ENCODE data around the gene LDHD. TPM values are rescaled to one million over a fixed set of nuclear protein-coding genes. Genes with fewer than 3 reads are reported as not detected.
"Not testable (repeated sequence)": the region's sequence is repeated elsewhere in the genome, so short reads cannot be mapped to it uniquely, and the experiment has no call there.

Gene LDHD
- polyA plus RNA-seq, 1 experiment, result 0.71 TPM

DNA sequence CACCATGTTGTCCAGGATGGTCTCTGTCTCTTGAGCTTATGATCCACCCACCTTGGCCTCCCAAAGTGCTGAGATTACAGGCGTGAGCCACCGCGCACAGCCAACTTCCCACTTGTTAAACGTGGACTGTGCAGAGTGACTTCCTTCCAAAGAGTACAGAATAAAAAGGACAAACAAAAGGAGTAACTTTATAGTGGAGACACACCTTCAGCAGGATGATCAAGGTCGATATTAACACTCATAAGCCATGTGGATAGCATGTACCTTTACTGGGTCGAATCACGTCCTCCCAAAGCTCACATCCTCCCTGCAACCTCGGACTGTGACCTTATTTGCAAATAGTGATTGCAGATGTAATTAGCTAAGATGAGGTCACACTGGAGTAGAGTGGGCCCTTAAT, 21.7 kb upstream of the LDHD start:
- H3K36me3 ChIP-seq (ENCODE audit: control insufficient read depth, insufficient read depth, low read length), result no peaks in the 10 kb centered on the region

DNA sequence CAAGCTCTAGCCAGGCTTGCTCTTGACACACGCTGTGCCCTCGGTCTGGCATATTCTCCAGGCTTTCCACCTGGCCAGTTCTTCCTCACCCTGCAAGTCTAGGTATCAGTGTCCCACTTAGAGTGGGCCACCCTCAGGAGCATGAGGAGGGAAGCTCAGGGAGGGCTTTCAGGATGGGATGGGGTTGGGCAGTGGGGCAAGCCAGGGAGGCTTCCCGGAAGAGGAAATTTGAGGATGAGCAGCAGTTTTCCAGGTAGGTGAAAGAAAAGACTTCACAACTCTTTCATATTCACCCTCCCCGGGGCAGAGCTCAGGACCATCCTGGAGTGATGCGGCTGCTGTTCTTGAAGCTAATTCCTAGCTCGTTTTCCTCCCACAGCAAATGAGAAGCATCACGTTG, 14.5 kb upstream of the LDHD start:
- CTCF ChIA-PET, result interaction anchor here (1.8 to 2.4 kb wide), 3 partner anchors 14 to 318 kb away, joined by 4 to 10 read pairs (median 5); no protein-coding TSS in a partner anchor
- Histone ChIP-seq H3K36me3 (ENCODE audit: control insufficient read depth, insufficient read depth, low read length) (no peaks in the 10 kb centered on the region), H3K27me3 (ENCODE audit: control insufficient read depth, insufficient read depth, low read length) (peaks cover 3% of the 10 kb centered on the region), H3K4me3 (ENCODE audit: low read depth, low read length) (no peak overlapping the region)
- DNase-seq (ENCODE audit: low read depth), result no peak
- POLR2A ChIA-PET, result no interaction called here
- TF ChIP-seq, protein P1, sequence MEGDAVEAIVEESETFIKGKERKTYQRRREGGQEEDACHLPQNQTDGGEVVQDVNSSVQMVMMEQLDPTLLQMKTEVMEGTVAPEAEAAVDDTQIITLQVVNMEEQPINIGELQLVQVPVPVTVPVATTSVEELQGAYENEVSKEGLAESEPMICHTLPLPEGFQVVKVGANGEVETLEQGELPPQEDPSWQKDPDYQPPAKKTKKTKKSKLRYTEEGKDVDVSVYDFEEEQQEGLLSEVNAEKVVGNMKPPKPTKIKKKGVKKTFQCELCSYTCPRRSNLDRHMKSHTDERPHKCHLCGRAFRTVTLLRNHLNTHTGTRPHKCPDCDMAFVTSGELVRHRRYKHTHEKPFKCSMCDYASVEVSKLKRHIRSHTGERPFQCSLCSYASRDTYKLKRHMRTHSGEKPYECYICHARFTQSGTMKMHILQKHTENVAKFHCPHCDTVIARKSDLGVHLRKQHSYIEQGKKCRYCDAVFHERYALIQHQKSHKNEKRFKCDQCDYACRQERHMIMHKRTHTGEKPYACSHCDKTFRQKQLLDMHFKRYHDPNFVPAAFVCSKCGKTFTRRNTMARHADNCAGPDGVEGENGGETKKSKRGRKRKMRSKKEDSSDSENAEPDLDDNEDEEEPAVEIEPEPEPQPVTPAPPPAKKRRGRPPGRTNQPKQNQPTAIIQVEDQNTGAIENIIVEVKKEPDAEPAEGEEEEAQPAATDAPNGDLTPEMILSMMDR (IDR thresholded peaks at IDR 0.05; ENCODE audit: insufficient read depth, low read depth, low read length), result no peak

More for the DNA sequence above, 21.7 kb upstream of the LDHD start:
- no peaks in the 10 kb centered on the region for H3K27me3 ChIP-seq (ENCODE audit: control insufficient read depth, insufficient read depth, low read length)
- ChIA-PET CTCF (no interaction called here), POLR2A (interaction anchor here (0.6 kb wide), 1 partner anchor 20 kb away, joined by 3 read pairs; no protein-coding TSS in a partner anchor)
- no peak for DNase-seq (ENCODE audit: low read depth)
- no peak overlapping the region for H3K4me3 ChIP-seq (ENCODE audit: low read depth, low read length)
- TF ChIP-seq, protein P1 (IDR thresholded peaks at IDR 0.05; ENCODE audit: insufficient read depth, low read depth, low read length), result no peak

DNA sequence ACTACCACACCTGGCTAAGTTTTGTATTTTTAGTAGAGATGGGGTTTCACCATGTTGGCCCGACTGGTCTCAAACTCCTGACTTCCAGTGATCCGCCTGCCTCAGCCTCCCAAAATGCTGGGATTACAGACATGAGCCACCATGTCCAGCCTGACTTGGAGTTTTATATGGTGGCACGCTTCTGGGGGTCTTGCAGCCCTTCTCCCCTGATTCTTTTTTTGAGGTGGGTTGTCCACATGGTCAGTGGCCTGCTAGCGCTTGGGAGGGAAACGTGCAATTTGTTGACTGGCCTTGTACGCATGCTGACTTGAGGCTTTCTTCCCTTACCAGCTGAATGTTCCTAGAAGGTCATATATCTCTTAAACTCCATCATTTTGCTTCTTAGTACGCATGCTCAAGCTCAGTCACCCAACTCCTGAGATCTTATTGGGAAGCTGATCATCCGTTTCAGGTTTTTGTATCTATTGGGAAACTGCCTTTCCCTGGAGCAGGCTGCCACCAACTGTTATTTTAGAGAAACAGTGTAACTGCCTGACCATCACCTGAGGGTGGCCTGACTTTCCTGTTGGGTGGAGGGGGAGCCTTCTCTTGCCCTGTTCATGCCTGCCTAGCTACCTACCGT, 13.7 kb upstream of the LDHD start:
- Histone ChIP-seq H3K27me3 (ENCODE audit: control insufficient read depth, insufficient read depth, low read length) (peaks cover 3% of the 10 kb centered on the region), H3K36me3 (ENCODE audit: control insufficient read depth, insufficient read depth, low read length) (no peaks in the 10 kb centered on the region), H3K4me3 (ENCODE audit: low read depth, low read length) (no peak overlapping the region)
- DNase-seq (ENCODE audit: low read depth), result no peak
- ChIA-PET POLR2A (interaction anchor here (0.7 kb wide), 1 partner anchor 14 kb away, joined by 4 read pairs; the partner anchor contains the start of gene LDHD), CTCF (interaction anchor here (0.7 to 2.4 kb wide), 5 partner anchors 15 to 422 kb away, joined by 3 to 10 read pairs (median 4); no protein-coding TSS in a partner anchor)
- TF ChIP-seq, protein P1 (IDR thresholded peaks at IDR 0.05; ENCODE audit: insufficient read depth, low read depth, low read length), result 0 out of 2 replicates have a peak, but pooled peaks have one; percentile 6

DNA sequence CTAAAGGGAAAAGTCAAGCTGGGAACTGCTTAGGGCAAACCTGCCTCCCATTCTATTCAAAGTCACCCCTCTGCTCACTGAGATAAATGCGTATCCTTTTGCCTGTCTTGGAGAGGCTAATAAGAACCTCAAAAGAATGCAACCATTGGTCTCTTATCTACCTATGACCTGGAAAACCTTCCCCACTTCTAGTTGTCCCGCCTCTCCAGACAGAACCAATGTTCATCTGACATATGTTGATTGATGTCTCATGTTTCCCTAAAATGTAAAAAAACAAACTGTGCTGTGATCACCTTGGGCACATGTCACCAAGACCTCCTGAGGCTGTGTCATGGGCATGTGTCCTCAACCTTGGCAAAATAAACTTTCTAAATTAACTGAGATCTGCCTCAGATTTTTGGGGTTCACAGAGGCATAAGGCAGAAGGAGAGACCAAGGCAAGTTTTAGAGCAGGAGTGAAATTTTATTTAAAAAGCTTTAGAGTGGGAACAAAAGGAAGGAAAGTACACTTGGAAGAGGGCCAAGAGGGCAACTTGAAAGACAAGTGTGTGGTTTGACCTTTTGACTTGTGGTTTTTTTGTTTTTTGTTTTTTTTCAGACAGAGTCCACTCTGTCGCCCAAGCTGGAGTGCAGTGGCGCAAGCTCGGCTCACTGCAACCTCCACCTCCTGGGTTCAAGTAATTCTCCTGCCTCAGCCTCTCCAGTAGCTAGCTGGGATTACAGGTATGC, 13.0 kb upstream of the LDHD start:
- POLR2A ChIA-PET; H3K36me3 ChIP-seq (ENCODE audit: control insufficient read depth, insufficient read depth, low read length); H3K4me3 ChIP-seq (ENCODE audit: low read depth, low read length); H3K27me3 ChIP-seq (ENCODE audit: control insufficient read depth, insufficient read depth, low read length); DNase-seq (ENCODE audit: low read depth): not testable (repeated sequence)
- CTCF ChIA-PET, result interaction anchor here (0.7 to 2.4 kb wide), 4 partner anchors 16 to 421 kb away, joined by 3 to 10 read pairs (median 4); no protein-coding TSS in a partner anchor

DNA sequence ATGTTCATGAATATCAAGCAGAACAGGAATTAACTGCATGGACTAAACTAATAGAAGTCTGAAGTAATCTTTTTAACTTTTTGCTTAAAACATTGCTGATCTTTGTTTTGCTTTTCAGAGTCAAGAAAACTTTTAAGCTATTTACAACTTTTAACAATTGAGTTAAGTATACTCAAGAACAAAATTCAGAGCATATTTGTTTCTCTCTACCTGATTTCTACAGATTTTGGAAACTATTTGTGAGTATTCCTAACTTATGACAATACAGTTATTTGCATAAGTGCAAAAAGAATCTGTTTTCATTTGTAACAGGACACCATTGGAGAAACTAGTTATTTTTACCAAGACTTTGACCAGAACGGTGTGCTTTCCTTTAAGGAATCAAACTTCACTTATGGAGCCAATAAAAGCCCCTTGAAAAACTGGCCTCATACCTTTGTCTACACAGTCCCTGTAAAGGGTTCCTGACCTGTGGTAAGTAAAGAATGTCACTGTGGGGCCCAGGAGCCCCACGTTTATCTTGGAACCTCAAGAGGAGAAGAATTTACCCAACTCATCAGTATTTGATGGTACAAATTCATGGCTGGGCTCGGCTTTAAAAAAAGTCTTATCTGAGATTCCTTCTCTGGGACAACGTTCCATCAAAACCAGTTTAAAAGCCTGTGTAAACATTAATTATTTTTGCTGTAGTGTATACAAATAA, 11.3 kb upstream of the LDHD start:
- Histone ChIP-seq H3K27me3 (ENCODE audit: control insufficient read depth, insufficient read depth, low read length) (peaks cover 3% of the 10 kb centered on the region), H3K4me3 (ENCODE audit: low read depth, low read length) (no peak overlapping the region), H3K36me3 (ENCODE audit: control insufficient read depth, insufficient read depth, low read length) (no peaks in the 10 kb centered on the region)
- POLR2A ChIA-PET, result no interaction called here
- no peak for DNase-seq (ENCODE audit: low read depth)
- TF ChIP-seq, protein P1 (IDR thresholded peaks at IDR 0.05; ENCODE audit: insufficient read depth, low read depth, low read length), result no peak
- CTCF ChIA-PET, result interaction anchor here (0.6 kb wide), 1 partner anchor 30 kb away, joined by 4 read pairs; no protein-coding TSS in a partner anchor

Data from BJ (cell line).